Measurements from ENCODE around the gene CHAC2. TPM values are rescaled to one million over a fixed set of nuclear protein-coding genes. Genes with fewer than 3 reads are reported as not detected.

CHAC2 gene
- total and polyA plus RNA-seq, 9 of the 15 experiments (the other 6 are each of a cell fraction or from before 2014, with no cell fraction given): 9.8 to 35.6 (median 18.2) TPM

GRCh38 chr2:53787614-53788289 is 20.1 kb downstream of the CHAC2 start (continued):
- TF ChIP-seq ZBTB40 (IDR thresholded peaks at IDR 0.05): no peak
- no peak for TF ChIP-seq ZBTB40 (CRISPR knock-in tag; IDR thresholded peaks at IDR 0.05)
- TF ChIP-seq RBFOX2 (IDR thresholded peaks at IDR 0.05; ENCODE audit: low read depth, low read length): no peak
- TF ChIP-seq TAF1 (IDR thresholded peaks at IDR 0.05; ENCODE audit: control insufficient read depth, extremely low read depth, insufficient read depth, low read length, severe bottlenecking): no peak
- TF ChIP-seq MYC (IDR thresholded peaks at IDR 0.05; ENCODE audit: low read depth, low read length): peak; percentile 54; the same call in 1 of the 2 replicates
- TF ChIP-seq MYC (CRISPR knock-in tag; IDR thresholded peaks at IDR 0.05; ENCODE audit: borderline replicate concordance, low read depth): no peak
- TF ChIP-seq FOXM1 (IDR thresholded peaks at IDR 0.05; ENCODE audit: low read depth): no peak
- no peak for TF ChIP-seq FOXM1 (CRISPR knock-in tag; IDR thresholded peaks at IDR 0.05; ENCODE audit: low read depth)
- no peak for TF ChIP-seq IFI16 (CRISPR knock-in tag; IDR thresholded peaks at IDR 0.05)
- no peak for TF ChIP-seq ZBTB1 (CRISPR knock-in tag; IDR thresholded peaks at IDR 0.05; ENCODE audit: borderline replicate concordance, low read depth)
- TF ChIP-seq MXI1 (IDR thresholded peaks at IDR 0.05; ENCODE audit: low read depth, low read length): 0 out of 2 replicates have a peak, but pooled peaks have one; percentile 49
- TF ChIP-seq SRSF3 (IDR thresholded peaks at IDR 0.05; ENCODE audit: insufficient read depth, low read length): no peak
- no peak for TF ChIP-seq CBFA2T3 (IDR thresholded peaks at IDR 0.05)
- no peak for TF ChIP-seq ZNF561 (CRISPR knock-in tag; conservative IDR thresholded peaks at IDR 0.05)
- no peak for TF ChIP-seq SIRT6 (IDR thresholded peaks at IDR 0.05; ENCODE audit: low read depth, low read length)
- TF ChIP-seq ERF (CRISPR knock-in tag; IDR thresholded peaks at IDR 0.05): no peak
- no peak for TF ChIP-seq FOSL1 (tag; conservative IDR thresholded peaks at IDR 0.05)
- TF ChIP-seq BRF2 (IDR thresholded peaks at IDR 0.05; ENCODE audit: borderline replicate concordance, insufficient read depth, insufficient read length): no peak
- TF ChIP-seq ZNF274 (IDR thresholded peaks at IDR 0.05; ENCODE audit: borderline replicate concordance, low read depth, low read length): no peak

All from K562 (cell line).